NCI-H2081 (cell line): ENCODE data around the gene DENND2D.
"Not testable (repeated sequence)": the region's sequence is repeated elsewhere in the genome, so short reads cannot be mapped to it uniquely, and the experiment has no call there.

ENCODE experiments used
- DNase-seq, 2 experiments: peaks; one replicate each; lab custom pipeline; 2025; lab: John Stamatoyannopoulos, UW

DENND2D gene

GRCh38 chr1:111221633-111222291 lies 21.3 kb upstream of the DENND2D start:
- DNase-seq = no peak

GRCh38 chr1:111221276-111221632 lies 20.8 kb upstream of the DENND2D start:
- DNase-seq = no peak

- no peak for DNase-seq
Measured at GRCh38 chr1:111220302-111220890, 19.9 kb upstream of the DENND2D start.

GRCh38 chr1:111219557-111220286 lies 19.3 kb upstream of the DENND2D start:
- DNase-seq = no peak

- no peak for DNase-seq
Measured at GRCh38 chr1:111218701-111219556, 18.5 kb upstream of the DENND2D start.

- DNase-seq = no peak
Measured at GRCh38 chr1:111217183-111217910, 16.9 kb upstream of the DENND2D start.

- no peak for DNase-seq
Measured at GRCh38 chr1:111216751-111217150, 16.3 kb upstream of the DENND2D start.

- DNase-seq = not testable (repeated sequence)
Measured at GRCh38 chr1:111215285-111215684, 14.8 kb upstream of the DENND2D start.

- no peak for DNase-seq
Measured at GRCh38 chr1:111214884-111215283, 14.4 kb upstream of the DENND2D start.

- DNase-seq = no peak
Measured at GRCh38 chr1:111214074-111214801, 13.8 kb upstream of the DENND2D start.

GRCh38 chr1:111213412-111213811 lies 13.0 kb upstream of the DENND2D start:
- DNase-seq = no peak

GRCh38 chr1:111212634-111213335 lies 12.3 kb upstream of the DENND2D start:
- no peak for DNase-seq

GRCh38 chr1:111211921-111212320 lies 11.5 kb upstream of the DENND2D start:
- DNase-seq = no peak

GRCh38 chr1:111209622-111210021 lies 9.2 kb upstream of the DENND2D start:
- no peak for DNase-seq

- DNase-seq = no peak
Measured at GRCh38 chr1:111208921-111209320, 8.5 kb upstream of the DENND2D start.

GRCh38 chr1:111205714-111206050 lies 5.2 kb upstream of the DENND2D start:
- no peak for DNase-seq

- no peak for DNase-seq
Measured at GRCh38 chr1:111204983-111205713, 4.7 kb upstream of the DENND2D start.

- DNase-seq = peak in 1 of 2 experiments; percentile 10
Measured at GRCh38 chr1:111204201-111204982, 3.9 kb upstream of the DENND2D start.

- peak; percentile 9 to 59 for DNase-seq
Measured at GRCh38 chr1:111203681-111204200, 3.3 kb upstream of the DENND2D start.
